Naive thymus-derived CD4-positive, alpha-beta T cell (primary cell): Measurements from ENCODE around the gene MRE11. TPM values are rescaled to one million over a fixed set of nuclear protein-coding genes. Genes with fewer than 3 reads are reported as not detected.
A peak's percentile ranks its signal among the peaks of the same experiment; 100 is the strongest.

Experiments
- ATAC-seq: fragments of 150-1000 bp; cut with Tn5 transposase; 2 replicates; pipeline ENCODE4 v1.10.0; 2021; ENCODE audit warnings: mild to moderate bottlenecking, moderate library complexity
- CTCF ChIA-PET: fragments of 350-600 bp; sonication (Branson Sonifier 250); formaldehyde crosslinking; loops from one replicate; lab custom pipeline; 2021; ENCODE audit warnings: antibody characterized with exemption; lab: Charles Lee
- POLR2A ChIA-PET: fragments of 350-600 bp; sonication (Branson Sonifier 250); formaldehyde crosslinking; loops from one replicate; lab custom pipeline; 2021; ENCODE audit warnings: antibody characterized with exemption, inconsistent platforms; lab: Charles Lee
- DNase-seq, 9 donors: peaks; one replicate each; pipeline versions ENCODE4 v3.0.0 to v3.0.0-alpha.2; 2020 to 2022; ENCODE audit warnings: mixed read lengths in 1 of 9
- H3K27ac ChIP-seq: one replicate; pipeline ENCODE4 v1.7.0; 2013; ENCODE audit warnings: mild to moderate bottlenecking, low read depth, low read length, moderate library complexity
- H3K27me3 ChIP-seq, 2 donors: one replicate each; pipeline ENCODE4 v1.7.0; 2013; ENCODE audit warnings: low read length in 2 of 2, mild to moderate bottlenecking in 2 of 2, moderate library complexity in 2 of 2; ENCODE audit not compliant: control insufficient read depth in 2 of 2, insufficient read depth in 2 of 2
- H3K36me3 ChIP-seq, 3 experiments: 1 replicate in 2 of 3; 2 replicates in 1 of 3; pipeline ENCODE4 v1.7.0; 2013; ENCODE audit warnings: low read length in 3 of 3, mild to moderate bottlenecking in 3 of 3, moderate library complexity in 1 of 3; ENCODE audit not compliant: insufficient read depth in 3 of 3, control insufficient read depth in 2 of 3
- H3K4me1 ChIP-seq, 2 donors: one replicate each; pipeline ENCODE4 v1.7.0; 2013; ENCODE audit warnings: low read length in 2 of 2, mild to moderate bottlenecking in 2 of 2, moderate library complexity in 1 of 2; ENCODE audit not compliant: control insufficient read depth in 2 of 2, insufficient read depth in 2 of 2
- H3K4me3 ChIP-seq: 2 replicates; pipeline ENCODE4 v1.7.0; 2013; ENCODE audit warnings: mild to moderate bottlenecking, low read length
- H3K9me3 ChIP-seq, 3 experiments: 1 replicate in 2 of 3; 2 replicates in 1 of 3; pipeline ENCODE4 v1.7.0; 2013; ENCODE audit warnings: low read length in 3 of 3; ENCODE audit not compliant: control insufficient read depth in 2 of 3
- H3K27ac Mint-ChIP-seq, 9 donors: one replicate each; pipeline ENCODE4 v1.8.0; 2020 to 2022; ENCODE audit warnings: mixed read lengths in 9 of 9, mild to moderate bottlenecking in 8 of 9, moderate library complexity in 5 of 9, inconsistent platforms in 2 of 9
- H3K27me3 Mint-ChIP-seq, 5 donors: one replicate each; pipeline ENCODE4 v1.8.0; 2021 to 2022; ENCODE audit warnings: mixed read lengths in 5 of 5, mild to moderate bottlenecking in 1 of 5
- H3K36me3 Mint-ChIP-seq, 5 donors: one replicate each; pipeline ENCODE4 v1.8.0; 2020 to 2022; ENCODE audit warnings: mixed read lengths in 5 of 5, mild to moderate bottlenecking in 3 of 5, inconsistent platforms in 1 of 5
- H3K4me1 Mint-ChIP-seq, 7 donors: one replicate each; pipeline ENCODE4 v1.8.0; 2020 to 2022; ENCODE audit warnings: mixed read lengths in 7 of 7, mild to moderate bottlenecking in 3 of 7, inconsistent platforms in 1 of 7
- H3K4me3 Mint-ChIP-seq, 10 donors: one replicate each; pipeline ENCODE4 v1.8.0; 2020 to 2022; ENCODE audit warnings: mild to moderate bottlenecking in 10 of 10, mixed read lengths in 10 of 10, moderate library complexity in 6 of 10, inconsistent platforms in 2 of 10
- H3K9me3 Mint-ChIP-seq, 11 donors: one replicate each; pipeline ENCODE4 v1.8.0; 2020 to 2022; ENCODE audit warnings: mixed read lengths in 11 of 11, mild to moderate bottlenecking in 4 of 11, inconsistent platforms in 1 of 11, moderate library complexity in 1 of 11
- intact Hi-C, 2 donors: fragments of 100-400 bp; cut with micrococcal nuclease; formaldehyde crosslinking; loops; one replicate each; pipeline ENCODE4 v1.15.1; 2023
- polyA plus RNA-seq, 2 donors: library from polyadenylated mRNA; unstranded; fragments of 300-500 nt; fragmentation: Illumina TruSeq; gene quantifications; one replicate each; pipeline ENCODE4 v1.2.3, GENCODE V29; 2021
- total RNA-seq, 6 experiments: library from RNA in 5 of 6; stranded (reverse) in 5 of 6; gene quantifications; 1 replicate in 5 of 6; 2 replicates in 1 of 6; pipeline ENCODE4 v1.2.3 and lab custom pipeline; 2021 to 2026

Gene MRE11
- total RNA-seq = 10 to 100 TPM; 19.0 to 45.5 (median 40.1) TPM
- polyA plus RNA-seq = 10 to 100 TPM; 11.8 to 15.6 TPM
- total RNA-seq (lab: John Stamatoyannopoulos, UW) = 44.7 reads per million, percentile 69 among the genes with 10 or more reads in this experiment

GRCh38 chr11:94493281-94494125, at the start of gene MRE11, which contains the start of gene ANKRD49:
Gene MRE11, minus strand, starts transcription at chr11:94493844. Its CDS starts 1,043 bp downstream, at chr11:94492801.
Gene ANKRD49, plus strand, starts transcription at chr11:94493984. Its CDS starts 2,710 bp downstream, at chr11:94496694.
- peak within 1 kb of the TSS; percentile 94 for H3K4me3 ChIP-seq
- Mint-ChIP-seq H3K27ac (peak within 1 kb of the TSS; percentile 91 to 99 (median 97)), H3K4me3 (peak within 1 kb of the TSS; percentile 92 to 99 (median 96)), H3K27me3 (no peaks in the 10 kb centered on the region), H3K9me3 (no peaks in the 10 kb centered on the region), H3K36me3 (peaks cover 14 to 31% (median 21%) of the 10 kb centered on the region in 5 donors), H3K4me1 (peaks cover 31 to 64% (median 42%) of the 10 kb centered on the region in 7 donors)
- no peaks in the 10 kb centered on the region for H3K27me3 ChIP-seq
- no peaks in the 10 kb centered on the region for H3K9me3 ChIP-seq
- ATAC-seq (peak; percentile 100), DNase-seq (peak; percentile 92 to 98 (median 97))
- intact Hi-C loops = loop anchor here (1.0 to 10.0 kb wide), 23 partner anchors 11 to 1899 kb away; partner anchors contain the start of genes C11orf54 (in 2 of the 2), CEP295 (in 2 of the 2), CEP57 (in 2 of the 2) and CWC15 (in 2 of the 2)
- ChIA-PET POLR2A (interaction anchor here (0.6 to 2.0 kb wide), 6 partner anchors 9 to 1296 kb away, joined by 3 to 12 read pairs (median 4); partner anchors contain the start of genes C11orf54, CEP295, SLC36A4 and TAF1D), CTCF (interaction anchor here (1.1 kb wide), 1 partner anchor 12 kb away, joined by 3 read pairs; no protein-coding TSS in a partner anchor)
- H3K27ac ChIP-seq = peak within 1 kb of the TSS; percentile 93
- peaks cover 18 to 28% of the 10 kb centered on the region in 2 donors for H3K4me1 ChIP-seq
- peaks cover 0 to 35% (median 9%) of the 10 kb centered on the region in 3 experiments for H3K36me3 ChIP-seq

- H3K27me3 Mint-ChIP-seq = peaks cover 11 to 26% (median 20%) of the 10 kb centered on the region in 5 donors
- intact Hi-C loops = no loop called here
- CTCF ChIA-PET = no interaction called here
Measured at GRCh38 chr11:94539420-94539819, 45.8 kb upstream of the MRE11 start.

GRCh38 chr11:94537031-94537600, 43.5 kb upstream of the MRE11 start:
- no peak overlapping the region for H3K27ac ChIP-seq
- no peaks in the 10 kb centered on the region for H3K9me3 ChIP-seq
- no peak overlapping the region for H3K4me3 Mint-ChIP-seq
- H3K4me1 Mint-ChIP-seq = no peaks in the 10 kb centered on the region
- DNase-seq = no peak
- intact Hi-C loops = no loop called here
- H3K27ac Mint-ChIP-seq = no peak overlapping the region
- POLR2A ChIA-PET = no interaction called here
- CTCF ChIA-PET = no interaction called here
- H3K9me3 Mint-ChIP-seq = no peaks in the 10 kb centered on the region
- no peak overlapping the region for H3K4me3 ChIP-seq
- no peak for ATAC-seq
- no peaks in the 10 kb centered on the region for H3K36me3 ChIP-seq
- no peaks in the 10 kb centered on the region for H3K27me3 ChIP-seq
- H3K4me1 ChIP-seq = no peaks in the 10 kb centered on the region
- H3K27me3 Mint-ChIP-seq = peaks cover 11 to 39% (median 22%) of the 10 kb centered on the region in 5 donors
- H3K36me3 Mint-ChIP-seq = no peaks in the 10 kb centered on the region

More at GRCh38 chr11:94539420-94539819, 45.8 kb upstream of the MRE11 start:
- Histone ChIP-seq H3K27ac (no peak overlapping the region), H3K27me3 (no peaks in the 10 kb centered on the region), H3K4me3 (no peak overlapping the region), H3K36me3 (no peaks in the 10 kb centered on the region), H3K9me3 (no peaks in the 10 kb centered on the region), H3K4me1 (peaks cover 5 to 6% of the 10 kb centered on the region in 2 donors)
- Mint-ChIP-seq H3K36me3 (no peaks in the 10 kb centered on the region), H3K27ac (no peak overlapping the region), H3K9me3 (no peaks in the 10 kb centered on the region), H3K4me3 (no peak overlapping the region), H3K4me1 (peaks cover 5 to 14% (median 12%) of the 10 kb centered on the region in 7 donors)
- DNase-seq (no peak), ATAC-seq (no peak)
- POLR2A ChIA-PET = no interaction called here

- H3K27me3 Mint-ChIP-seq = peaks cover 11 to 43% (median 22%) of the 10 kb centered on the region in 5 donors
- DNase-seq (no peak), ATAC-seq (no peak)
- H3K27ac ChIP-seq = no peak overlapping the region
- H3K4me3 Mint-ChIP-seq = no peak overlapping the region
- ChIA-PET CTCF (no interaction called here), POLR2A (no interaction called here)
- H3K27ac Mint-ChIP-seq = no peak overlapping the region
- H3K4me1 Mint-ChIP-seq = no peaks in the 10 kb centered on the region
- H3K36me3 Mint-ChIP-seq = no peaks in the 10 kb centered on the region
- no peaks in the 10 kb centered on the region for H3K9me3 ChIP-seq
- intact Hi-C loops = no loop called here
- H3K4me1 ChIP-seq = no peaks in the 10 kb centered on the region
- H3K36me3 ChIP-seq = no peaks in the 10 kb centered on the region
- H3K4me3 ChIP-seq = no peak overlapping the region
- no peaks in the 10 kb centered on the region for H3K27me3 ChIP-seq
- H3K9me3 Mint-ChIP-seq = no peaks in the 10 kb centered on the region
Measured at GRCh38 chr11:94536386-94536785, 42.7 kb upstream of the MRE11 start.

- peaks cover 14 to 55% (median 30%) of the 10 kb centered on the region in 5 donors for H3K27me3 Mint-ChIP-seq
- no peak overlapping the region for H3K4me3 Mint-ChIP-seq
Measured at GRCh38 chr11:94533696-94534630, 40.3 kb upstream of the MRE11 start.

GRCh38 chr11:94533206-94533605, 39.6 kb upstream of the MRE11 start:
- H3K27me3 ChIP-seq = no peaks in the 10 kb centered on the region
- CTCF ChIA-PET = interaction anchor here (0.6 to 1.6 kb wide), 2 partner anchors 14 to 16 kb away, joined by 4 to 5 read pairs; no protein-coding TSS in a partner anchor
- peaks cover 16 to 57% (median 36%) of the 10 kb centered on the region in 5 donors for H3K27me3 Mint-ChIP-seq
- no peak overlapping the region for H3K4me3 ChIP-seq
- intact Hi-C loops = no loop called here
- POLR2A ChIA-PET = no interaction called here
- no peaks in the 10 kb centered on the region for H3K36me3 ChIP-seq
- H3K9me3 ChIP-seq = no peaks in the 10 kb centered on the region
- H3K4me1 Mint-ChIP-seq = no peaks in the 10 kb centered on the region
- H3K27ac ChIP-seq = no peak overlapping the region
- no peaks in the 10 kb centered on the region for H3K36me3 Mint-ChIP-seq
- H3K27ac Mint-ChIP-seq = no peak overlapping the region
- no peaks in the 10 kb centered on the region for H3K9me3 Mint-ChIP-seq
- H3K4me1 ChIP-seq = no peaks in the 10 kb centered on the region
- DNase-seq = no peak
- H3K4me3 Mint-ChIP-seq = no peak overlapping the region
- no peak for ATAC-seq

More at GRCh38 chr11:94533696-94534630, 40.3 kb upstream of the MRE11 start:
- CTCF ChIA-PET = interaction anchor here (0.6 to 1.6 kb wide), 2 partner anchors 14 to 17 kb away, joined by 4 to 5 read pairs; no protein-coding TSS in a partner anchor
- Histone ChIP-seq H3K4me1 (no peaks in the 10 kb centered on the region), H3K9me3 (no peaks in the 10 kb centered on the region), H3K36me3 (no peaks in the 10 kb centered on the region), H3K27ac (no peak overlapping the region), H3K27me3 (no peaks in the 10 kb centered on the region), H3K4me3 (no peak overlapping the region)
- no peak overlapping the region for H3K27ac Mint-ChIP-seq
- POLR2A ChIA-PET = no interaction called here
- ATAC-seq = no peak
- no peaks in the 10 kb centered on the region for H3K4me1 Mint-ChIP-seq
- intact Hi-C loops = no loop called here
- H3K36me3 Mint-ChIP-seq = no peaks in the 10 kb centered on the region
- H3K9me3 Mint-ChIP-seq = no peaks in the 10 kb centered on the region
- no peak for DNase-seq
